ENCODE data around the gene FEM1B. TPM values are rescaled to one million over a fixed set of nuclear protein-coding genes. Genes with fewer than 3 reads are reported as not detected.

FEM1B gene
- polyA plus RNA-seq, 1 donor from 2014 or later, result 21.5 TPM

DNA sequence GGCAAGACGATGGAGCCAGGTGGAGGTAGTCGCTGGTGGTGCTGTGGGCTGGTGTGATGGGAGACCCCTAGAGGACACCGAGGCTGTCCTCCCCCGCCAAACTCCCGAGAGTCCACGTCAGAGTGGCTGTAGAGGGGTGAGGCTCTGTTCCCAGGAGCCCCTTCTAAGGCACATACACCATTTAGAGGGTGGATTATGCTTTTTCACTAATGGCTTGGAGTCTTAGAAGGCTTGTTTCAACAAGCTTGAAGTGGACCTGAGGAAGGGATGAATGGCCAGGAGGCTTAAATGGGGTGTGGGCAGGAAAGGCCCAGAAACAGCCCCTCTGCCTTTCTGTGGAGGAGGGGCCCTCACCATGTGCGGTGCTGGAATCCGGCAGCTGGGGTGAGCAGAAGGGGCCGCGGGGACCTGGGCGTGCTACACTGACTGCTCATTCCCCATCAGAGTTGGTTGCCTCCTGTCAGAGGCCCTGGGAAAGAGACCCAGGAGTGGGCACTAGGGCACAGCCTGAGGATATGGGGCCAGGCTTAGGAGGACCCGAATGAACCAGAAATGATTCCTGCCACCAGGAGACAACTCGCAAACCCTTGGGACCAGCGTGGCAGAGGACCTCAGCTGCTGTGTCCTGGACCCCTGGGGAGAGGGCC, 66.2 kb downstream of the FEM1B start:
- Mint-ChIP-seq H3K27ac (no peak overlapping the region), H3K9me3 (no peaks in the 10 kb centered on the region), H3K36me3 (no peaks in the 10 kb centered on the region), H3K4me1 (peaks cover 0 to 2% (median 0%) of the 10 kb centered on the region in 3 donors), H3K4me3 (no peak overlapping the region), H3K27me3 (peaks cover 2% of the 10 kb centered on the region)

GRCh38 chr15:68344600-68344999, 67.1 kb downstream of the FEM1B start:
- Mint-ChIP-seq H3K4me3 (no peak overlapping the region), H3K27ac (no peak overlapping the region), H3K4me1 (peaks cover 0 to 2% (median 0%) of the 10 kb centered on the region in 3 donors), H3K27me3 (peaks cover 2% of the 10 kb centered on the region), H3K36me3 (no peaks in the 10 kb centered on the region), H3K9me3 (no peaks in the 10 kb centered on the region)

Other genes starting within 250 kb of the FEM1B start
- 128 TPM for gene PIAS1, start 223.4 kb upstream of the FEM1B start, polyA plus RNA-seq
- 0.46 TPM for gene CALML4, start 72.4 kb upstream of the FEM1B start, polyA plus RNA-seq
- 3.8 TPM for gene CLN6, start 48.0 kb upstream of the FEM1B start, polyA plus RNA-seq
- not detected for gene ITGA11, start 154.4 kb downstream of the FEM1B start, polyA plus RNA-seq

Measured in IgD-negative memory B cell (primary cell).